Esophagus squamous epithelium (tissue), 4 donors: ENCODE results near the gene SLC30A3.

ENCODE experiments used
- CTCF ChIP-seq, 6 experiments: fragments of 450-650 bp in 4 of 6; fragments of 200-600 bp in 2 of 6; sonication (generic) in 2 of 6; IDR thresholded peaks; one replicate each; pipeline ENCODE4 v1.5.1; 2016 to 2019; ENCODE audit warnings: antibody characterized with exemption in 6 of 6, mild to moderate bottlenecking in 4 of 6, moderate library complexity in 4 of 6
- POLR2A ChIP-seq, 4 donors: fragments of 450-650 bp; IDR thresholded peaks; one replicate each; pipeline ENCODE4 v1.6.1; 2017; ENCODE audit warnings: antibody characterized with exemption in 4 of 4, mild to moderate bottlenecking in 4 of 4, moderate library complexity in 3 of 4

DNA sequence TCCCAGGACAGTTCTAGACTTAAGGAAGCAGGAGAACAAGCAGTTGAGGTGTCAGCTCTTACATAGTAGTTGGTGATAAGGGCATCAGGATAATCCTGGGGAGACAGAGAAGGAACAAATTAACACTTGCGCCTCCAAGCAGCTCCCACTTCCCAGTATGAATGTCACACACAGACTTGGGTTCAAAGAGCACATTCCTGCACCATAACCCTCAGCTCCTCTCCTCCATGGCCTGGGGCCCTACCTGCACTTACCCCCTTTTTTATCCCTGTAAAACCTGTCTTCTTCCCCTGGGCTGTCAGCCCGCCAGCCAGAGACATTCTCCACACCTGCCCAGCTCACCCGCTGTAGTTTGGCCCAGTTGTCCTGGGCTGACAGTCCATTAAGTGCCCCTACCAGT is 49.3 kb upstream of the SLC30A3 start:
- no peak for TF ChIP-seq CTCF (IDR thresholded peaks at IDR 0.05)
- TF ChIP-seq POLR2A (IDR thresholded peaks at IDR 0.05), result no peak
